Keratinocyte (primary cell): ENCODE data around the gene ATXN2L. TPM values are rescaled to one million over a fixed set of nuclear protein-coding genes. Genes with fewer than 3 reads are reported as not detected.
A peak's percentile ranks its signal among the peaks of the same experiment; 100 is the strongest.

ENCODE experiments used
- DNase-seq: peaks from one replicate; pipeline ENCODE4 v3.0.0-alpha.2; 2011; ENCODE audit warnings: low read depth, missing footprints, low spot score
- FAIRE-seq: peaks from 2 replicates; lab custom pipeline; 2011; peaks lifted over from hg19 to GRCh38; lab: Jason Lieb, UNC
- H2AFZ ChIP-seq: 2 replicates; pipeline ENCODE4 v1.6.0; 2012; ENCODE audit warnings: low read length, control low read depth, inconsistent platforms; ENCODE audit not compliant: control insufficient read depth
- H3K27ac ChIP-seq: 2 replicates; pipeline ENCODE4 v1.5.1; 2011; ENCODE audit warnings: low read length; ENCODE audit not compliant: control insufficient read depth, insufficient read depth
- H3K27me3 ChIP-seq: 3 replicates; pipeline ENCODE4 v1.6.0; 2011; ENCODE audit warnings: low read length; ENCODE audit not compliant: control insufficient read depth, insufficient read depth; ENCODE audit errors: extremely low read depth
- H3K36me3 ChIP-seq, 2 experiments: 2 replicates in 1 of 2; 3 replicates in 1 of 2; pipeline ENCODE4 v1.5.1; 2011; ENCODE audit warnings: low read length in 2 of 2, mild to moderate bottlenecking in 1 of 2; ENCODE audit not compliant: control insufficient read depth in 2 of 2, insufficient read depth in 2 of 2; ENCODE audit errors: extremely low read depth in 1 of 2
- H3K4me1 ChIP-seq: 3 replicates; pipeline ENCODE4 v1.5.1; 2011; ENCODE audit warnings: low read length; ENCODE audit not compliant: control insufficient read depth, insufficient read depth; ENCODE audit errors: extremely low read depth
- H3K4me2 ChIP-seq: 3 replicates; pipeline ENCODE4 v1.6.0; 2011; ENCODE audit warnings: low read depth, low read length; ENCODE audit not compliant: control insufficient read depth, insufficient read depth; ENCODE audit errors: extremely low read depth
- H3K4me3 ChIP-seq, 3 experiments: fragments of 200-600 bp in 1 of 3; sonication (generic) in 1 of 3; 2 replicates in 2 of 3; 3 replicates in 1 of 3; pipeline ENCODE4 v1.5.1; 2011 to 2016; ENCODE audit warnings: low read length in 3 of 3, mild to moderate bottlenecking in 3 of 3, control low read depth in 2 of 3, inconsistent platforms in 1 of 3, low read depth in 1 of 3, mixed read lengths in 1 of 3, mixed run types in 1 of 3, moderate library complexity in 1 of 3; ENCODE audit not compliant: control insufficient read depth in 2 of 3, insufficient read depth in 2 of 3; ENCODE audit errors: extremely low read depth in 1 of 3
- H3K79me2 ChIP-seq: 2 replicates; pipeline ENCODE4 v1.6.0; 2012; ENCODE audit warnings: low read length; ENCODE audit not compliant: control insufficient read depth, insufficient read depth
- H3K9ac ChIP-seq: 3 replicates; pipeline ENCODE4 v1.6.0; 2011; ENCODE audit warnings: low read length; ENCODE audit not compliant: control insufficient read depth, insufficient read depth; ENCODE audit errors: extremely low read depth
- H3K9me1 ChIP-seq: 3 replicates; pipeline ENCODE4 v1.6.0; 2011; ENCODE audit warnings: low read length; ENCODE audit not compliant: control insufficient read depth, insufficient read depth; ENCODE audit errors: extremely low read depth
- H3K9me3 ChIP-seq: 2 replicates; pipeline ENCODE4 v1.5.1; 2012; ENCODE audit warnings: low read depth, low read length; ENCODE audit not compliant: control insufficient read depth
- H4K20me1 ChIP-seq: 3 replicates; pipeline ENCODE4 v1.6.0; 2011; ENCODE audit warnings: low read length; ENCODE audit not compliant: control insufficient read depth, insufficient read depth; ENCODE audit errors: extremely low read depth
- EZH2 ChIP-seq: IDR thresholded peaks from one replicate; pipeline ENCODE4 v1.6.1; 2012; ENCODE audit warnings: inconsistent platforms, mild to moderate bottlenecking, low read length, moderate library complexity
- dilution Hi-C: fragments of 300-500 bp; cut with MboI; formaldehyde crosslinking; loops from one replicate; pipeline ENCODE4 v1.7.0; 2020; ENCODE audit warnings: low sequenced_read_pairs; ENCODE audit not compliant: extremely low pct_ligation_motif_present
- polyA plus RNA-seq, 5 experiments: library from polyadenylated mRNA; depleted of rRNA in 3 of 5; stranded (reverse) in 3 of 5; stranded (forward) in 1 of 5; unstranded in 1 of 5; fragments of >200 nt; gene quantifications; 1 replicate in 1 of 5; 2 replicates in 3 of 5; 3 replicates in 1 of 5; pipeline versions ENCODE4 v1.2.1 to v1.2.3, GENCODE V29; 2011 to 2012; ENCODE audit warnings: missing spikeins in 2 of 5, low read depth in 1 of 5, low replicate concordance in 1 of 5
- TF ChIP-seq, protein P1 (sequence below), 3 experiments: IDR thresholded peaks in 1 of 3; conservative IDR thresholded peaks in 1 of 3; optimal IDR thresholded peaks in 1 of 3; 2 replicates in 2 of 3; 3 replicates in 1 of 3; pipeline versions ENCODE3 to v1.5.1; 2011; ENCODE audit warnings: low read length in 3 of 3, mild to moderate bottlenecking in 3 of 3, moderate library complexity in 2 of 3, control low read depth in 1 of 3, inconsistent platforms in 1 of 3; ENCODE audit not compliant: insufficient read depth in 2 of 3; ENCODE audit errors: extremely low read depth in 1 of 3

Gene ATXN2L
- polyA plus RNA-seq, 1 donor (not counting 4 experiments of a cell fraction or from before 2014, with no cell fraction given) = 11.8 TPM

DNA sequence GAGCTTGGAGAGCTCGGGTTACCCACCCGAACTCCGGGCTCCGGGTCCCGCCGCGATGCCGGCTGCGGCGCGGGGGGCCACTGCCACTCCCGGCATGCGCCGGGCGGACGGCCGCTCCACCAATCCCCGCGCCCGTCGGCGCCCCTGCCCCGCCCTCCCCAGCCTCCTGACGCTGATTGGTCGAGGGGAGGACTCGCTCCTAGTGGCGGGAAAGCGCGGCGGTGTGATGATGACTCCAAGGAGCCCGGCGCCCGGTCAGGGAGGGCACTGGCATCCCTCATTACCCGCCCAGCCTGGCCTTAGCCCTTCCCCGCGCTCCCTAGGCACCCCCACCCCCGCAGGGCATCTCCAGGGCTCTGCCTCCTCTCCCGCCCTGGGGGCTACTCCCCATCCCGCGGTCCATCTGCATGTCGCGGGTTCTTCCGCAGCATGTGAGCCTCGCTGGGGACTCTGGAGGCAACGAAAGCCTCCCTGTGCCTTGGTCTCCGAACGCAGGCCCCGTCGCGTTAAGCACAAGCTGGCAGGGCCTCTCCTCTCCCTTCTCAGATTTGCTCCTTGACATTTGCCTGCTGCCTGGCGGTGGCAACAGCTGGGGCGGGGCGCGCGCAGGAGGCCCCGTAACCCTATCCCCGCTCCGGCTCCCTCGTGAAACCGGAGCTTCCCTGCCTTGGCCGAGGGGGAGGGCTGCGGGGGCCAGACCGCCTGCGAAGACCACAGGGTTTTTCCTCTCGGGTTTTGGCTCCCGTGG is 57.2 kb downstream of the ATXN2L start:
- dilution Hi-C loops = no loop called here
- H3K4me3 ChIP-seq = peak overlapping the region; percentile 58 to 80 (median 78)
- peak overlapping the region; percentile 73 for H2AFZ ChIP-seq
- H3K9ac ChIP-seq = peak overlapping the region; percentile 59
- DNase-seq (peak; percentile 32), FAIRE-seq (no peak)
- no peak for TF ChIP-seq EZH2
- TF ChIP-seq, protein P1, sequence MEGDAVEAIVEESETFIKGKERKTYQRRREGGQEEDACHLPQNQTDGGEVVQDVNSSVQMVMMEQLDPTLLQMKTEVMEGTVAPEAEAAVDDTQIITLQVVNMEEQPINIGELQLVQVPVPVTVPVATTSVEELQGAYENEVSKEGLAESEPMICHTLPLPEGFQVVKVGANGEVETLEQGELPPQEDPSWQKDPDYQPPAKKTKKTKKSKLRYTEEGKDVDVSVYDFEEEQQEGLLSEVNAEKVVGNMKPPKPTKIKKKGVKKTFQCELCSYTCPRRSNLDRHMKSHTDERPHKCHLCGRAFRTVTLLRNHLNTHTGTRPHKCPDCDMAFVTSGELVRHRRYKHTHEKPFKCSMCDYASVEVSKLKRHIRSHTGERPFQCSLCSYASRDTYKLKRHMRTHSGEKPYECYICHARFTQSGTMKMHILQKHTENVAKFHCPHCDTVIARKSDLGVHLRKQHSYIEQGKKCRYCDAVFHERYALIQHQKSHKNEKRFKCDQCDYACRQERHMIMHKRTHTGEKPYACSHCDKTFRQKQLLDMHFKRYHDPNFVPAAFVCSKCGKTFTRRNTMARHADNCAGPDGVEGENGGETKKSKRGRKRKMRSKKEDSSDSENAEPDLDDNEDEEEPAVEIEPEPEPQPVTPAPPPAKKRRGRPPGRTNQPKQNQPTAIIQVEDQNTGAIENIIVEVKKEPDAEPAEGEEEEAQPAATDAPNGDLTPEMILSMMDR (optimal IDR thresholded peaks at IDR 0.05 in 1 of 3, IDR thresholded peaks at IDR 0.05 in 1 of 3, conservative IDR thresholded peaks at IDR 0.05 in 1 of 3; ENCODE audit: extremely low read depth in 1 of 3, insufficient read depth in 2 of 3, low read length in 3 of 3) = no peak
- H3K9me1 ChIP-seq = no peaks in the 10 kb centered on the region
- H3K27ac ChIP-seq = no peak overlapping the region
- H3K27me3 ChIP-seq = peaks cover 25% of the 10 kb centered on the region
- H3K4me2 ChIP-seq = peak overlapping the region; percentile 68
- no peaks in the 10 kb centered on the region for H3K9me3 ChIP-seq
- H3K79me2 ChIP-seq = no peaks in the 10 kb centered on the region
- no peaks in the 10 kb centered on the region for H3K36me3 ChIP-seq
- H4K20me1 ChIP-seq = no peaks in the 10 kb centered on the region
- H3K4me1 ChIP-seq = peaks cover 14% of the 10 kb centered on the region

DNA sequence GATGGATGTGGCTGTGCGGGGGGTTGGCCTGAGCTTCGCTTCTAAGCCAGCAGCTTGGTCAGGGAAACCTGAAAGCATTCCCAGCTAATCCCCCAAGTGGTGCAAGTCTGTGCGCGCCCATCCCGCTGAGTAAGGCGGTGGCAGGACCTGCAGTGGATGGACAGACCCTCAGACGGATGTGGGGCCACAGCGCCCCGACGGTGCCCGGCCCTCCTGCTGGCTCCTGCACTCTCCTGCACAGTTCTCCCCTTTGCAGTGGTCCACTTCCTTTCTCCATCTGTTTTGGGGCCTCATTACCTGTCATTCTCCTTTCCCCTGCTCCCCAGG is 57.8 kb downstream of the ATXN2L start:
- no peak for FAIRE-seq
- dilution Hi-C loops = no loop called here
- Histone ChIP-seq H3K9me1 (no peaks in the 10 kb centered on the region), H3K4me2 (peak overlapping the region; percentile 66), H3K9me3 (no peaks in the 10 kb centered on the region), H2AFZ (no peak overlapping the region), H3K27ac (no peak overlapping the region), H3K27me3 (peaks cover 25% of the 10 kb centered on the region), H3K36me3 (no peaks in the 10 kb centered on the region), H3K79me2 (no peaks in the 10 kb centered on the region), H3K9ac (no peak overlapping the region), H4K20me1 (no peaks in the 10 kb centered on the region), H3K4me3 (no peak overlapping the region), H3K4me1 (peaks cover 14% of the 10 kb centered on the region)
- TF ChIP-seq, protein P1 (optimal IDR thresholded peaks at IDR 0.05 in 1 of 3, IDR thresholded peaks at IDR 0.05 in 1 of 3, conservative IDR thresholded peaks at IDR 0.05 in 1 of 3; ENCODE audit: extremely low read depth in 1 of 3, insufficient read depth in 2 of 3, low read length in 3 of 3) = no peak
- no peak for TF ChIP-seq EZH2
- no peak for DNase-seq
